Measurements from ENCODE around the gene OR52H1.

OR52H1 gene

DNA sequence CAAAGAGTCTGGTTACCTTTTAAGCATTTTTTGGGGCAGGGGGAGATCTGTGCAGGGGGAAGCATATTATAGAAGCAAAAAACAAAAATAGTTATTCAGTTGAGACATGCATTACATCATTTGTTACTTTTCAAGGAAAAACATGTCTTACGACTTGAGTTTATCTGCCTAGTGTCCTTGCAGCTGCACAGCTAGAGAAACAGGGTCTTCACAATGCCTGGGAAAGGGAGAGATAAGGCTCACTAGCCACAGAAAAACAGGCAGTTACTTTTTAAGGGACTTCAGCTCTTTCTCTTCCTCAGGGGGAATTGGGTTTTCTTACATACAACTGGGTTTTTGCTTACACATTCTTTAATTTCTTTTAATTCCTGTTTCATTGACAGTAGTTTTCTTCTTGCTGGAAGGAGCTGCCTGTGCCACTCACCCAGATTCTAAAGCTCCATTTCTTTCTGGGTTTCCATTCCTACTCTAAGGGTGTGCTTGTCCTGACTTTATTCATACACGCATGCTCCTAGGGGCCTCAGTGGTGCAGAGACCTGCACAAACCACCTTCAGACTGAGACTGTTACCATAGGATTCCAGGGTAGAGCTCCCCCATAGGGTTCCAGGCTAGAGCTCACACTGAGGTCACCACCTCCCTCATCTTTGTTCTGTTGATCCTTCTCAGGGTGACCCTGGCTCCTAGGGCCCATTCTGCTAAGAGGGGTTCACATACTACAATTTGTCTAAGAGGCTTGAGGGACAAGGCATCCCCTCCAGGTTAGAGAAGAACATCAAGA, 17.1 kb downstream of the OR52H1 start:
- DNase-seq, result no peak

GRCh38 chr11:5528495-5528894, 19.8 kb downstream of the OR52H1 start:
- DNase-seq, result no peak

GRCh38 chr11:5527716-5528115, 20.6 kb downstream of the OR52H1 start:
- DNase-seq, result no peak

DNA sequence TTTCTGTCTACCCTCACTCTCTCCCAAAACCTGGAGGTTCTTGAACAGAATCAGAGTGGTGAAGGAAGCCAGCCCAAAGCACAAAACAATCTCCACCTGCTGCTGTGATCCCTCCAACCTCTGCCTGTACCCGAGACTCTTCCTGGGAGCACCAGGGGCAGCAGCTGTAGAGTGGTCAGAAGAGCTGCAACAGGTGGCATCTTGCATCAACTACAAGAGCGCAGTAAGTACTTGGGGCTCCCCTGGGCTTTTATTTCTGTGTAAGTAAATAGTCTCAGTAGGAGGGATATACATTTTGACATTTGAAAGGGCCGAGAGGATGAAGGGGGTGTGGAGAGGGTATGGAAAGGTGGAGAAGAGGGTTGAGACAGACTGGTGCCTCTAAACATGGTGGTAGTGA, 23.6 kb downstream of the OR52H1 start:
- DNase-seq, result no peak

GRCh38 chr11:5522308-5522707, 26.0 kb downstream of the OR52H1 start:
- no peak for DNase-seq

DNA sequence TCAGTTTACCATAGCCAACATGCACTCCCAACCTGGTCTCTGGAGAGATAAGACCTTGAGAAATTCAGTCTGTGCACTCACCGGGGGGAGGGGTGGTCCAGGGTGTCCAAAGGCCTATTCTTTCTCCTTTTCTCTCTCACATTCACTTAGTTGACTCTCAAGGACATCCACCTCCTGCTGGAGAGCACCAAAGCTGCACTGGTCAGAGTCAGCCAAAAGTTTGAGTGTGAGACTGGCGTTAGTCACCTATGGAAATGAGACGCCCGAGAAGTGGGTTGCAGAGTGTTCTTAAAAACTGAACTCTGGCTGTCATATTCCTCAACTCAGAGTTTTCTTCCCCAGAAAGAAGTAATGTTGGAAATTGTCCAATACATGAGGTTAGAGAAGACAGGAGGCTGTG, 26.8 kb downstream of the OR52H1 start:
- no peak for DNase-seq

DNA sequence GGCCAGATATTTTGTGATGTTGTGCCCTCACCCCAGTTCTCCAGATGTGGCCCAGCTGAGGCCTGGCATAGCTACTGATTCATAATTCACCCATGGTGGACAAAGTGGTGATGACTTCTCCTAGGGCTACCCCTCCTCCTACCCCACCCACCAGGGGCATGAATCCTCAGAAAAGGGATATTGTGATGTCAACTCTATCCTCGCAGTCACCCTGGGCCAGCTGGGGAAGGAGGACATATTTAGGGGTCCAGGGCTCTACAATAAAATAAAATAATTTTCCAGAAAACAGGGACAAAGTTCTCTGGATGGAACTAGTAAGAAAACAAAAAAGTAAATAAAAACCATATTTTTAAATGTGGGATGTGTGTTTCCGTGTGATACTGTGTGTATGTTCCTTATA, 31.7 kb downstream of the OR52H1 start, which contains the start of gene UBQLNL:
TSS of gene UBQLNL (minus strand) at position 101 of the 400 bp plus-strand sequence. CDS start 258 bp downstream, outside the sequence.
- no peak for DNase-seq

GRCh38 chr11:5514841-5515240, 33.5 kb downstream of the OR52H1 start:
- DNase-seq, result no peak

- DNase-seq, result no peak
These were observed 38.5 kb downstream of the OR52H1 start, which contains the start of gene UBQLN3 for GRCh38 chr11:5509803-5510202. UBQLN3 (minus strand) TSS chr11:5509957; CDS start chr11:5509558, 399 bp downstream.

- no peak for DNase-seq
These were observed 39.7 kb downstream of the OR52H1 start for GRCh38 chr11:5508605-5509004.

GRCh38 chr11:5507933-5508305, 40.4 kb downstream of the OR52H1 start:
- DNase-seq, result no peak

- DNase-seq, result no peak
These were observed 41.0 kb downstream of the OR52H1 start for GRCh38 chr11:5507177-5507932.

GRCh38 chr11:5505363-5506048, 42.8 kb downstream of the OR52H1 start:
- DNase-seq, result no peak

DNA sequence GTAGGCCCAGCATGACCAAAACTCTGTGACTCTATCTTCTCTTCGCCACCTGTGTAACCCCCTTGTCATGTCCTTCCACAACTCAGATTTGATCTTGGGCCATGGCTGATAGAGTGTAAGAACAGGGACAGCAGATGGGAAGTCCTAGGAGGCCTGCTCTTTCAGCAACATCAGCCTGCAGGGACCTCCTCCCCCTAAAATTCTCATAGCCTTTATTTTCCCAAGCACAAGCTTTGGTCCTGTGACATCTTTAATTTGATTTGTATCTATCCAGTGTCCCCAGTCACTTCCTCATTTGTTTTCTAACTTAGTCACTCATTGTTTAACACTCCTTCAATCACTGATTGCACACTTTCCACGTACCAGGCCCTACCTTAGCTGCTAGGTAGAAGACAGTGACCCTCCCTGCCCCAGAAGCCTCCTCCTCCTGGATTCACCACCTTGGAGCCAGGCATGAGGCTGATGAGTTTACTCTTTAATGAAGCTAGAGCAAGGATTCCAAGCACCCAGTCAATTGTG, 43.9 kb downstream of the OR52H1 start:
- no peak for DNase-seq

GRCh38 chr11:5500393-5500801, 47.9 kb downstream of the OR52H1 start:
- no peak for DNase-seq

GRCh38 chr11:5499671-5500070, 48.7 kb downstream of the OR52H1 start:
- DNase-seq, result no peak

Data from central memory CD4-positive, alpha-beta T cell (primary cell).